Testis (tissue), 2 donors: ENCODE results near the gene SPOCK2.

Experiments used
- POLR2A ChIP-seq: fragments of 450-650 bp; IDR thresholded peaks from one replicate; pipeline ENCODE4 v1.6.1; 2017; ENCODE audit warnings: antibody characterized with exemption, mild to moderate bottlenecking, moderate library complexity
- TF ChIP-seq, protein P1 (sequence below), 3 experiments: fragments of 450-650 bp in 2 of 3; fragments of 200-600 bp in 1 of 3; sonication (generic) in 1 of 3; IDR thresholded peaks; one replicate each; pipeline ENCODE4 v1.5.1; 2016 to 2019; ENCODE audit warnings: antibody characterized with exemption in 3 of 3, mild to moderate bottlenecking in 2 of 3, moderate library complexity in 1 of 3

GRCh38 chr10:72090326-72090725, 2.0 kb upstream of the SPOCK2 start:
- no peak for TF ChIP-seq POLR2A
- TF ChIP-seq, protein P1, sequence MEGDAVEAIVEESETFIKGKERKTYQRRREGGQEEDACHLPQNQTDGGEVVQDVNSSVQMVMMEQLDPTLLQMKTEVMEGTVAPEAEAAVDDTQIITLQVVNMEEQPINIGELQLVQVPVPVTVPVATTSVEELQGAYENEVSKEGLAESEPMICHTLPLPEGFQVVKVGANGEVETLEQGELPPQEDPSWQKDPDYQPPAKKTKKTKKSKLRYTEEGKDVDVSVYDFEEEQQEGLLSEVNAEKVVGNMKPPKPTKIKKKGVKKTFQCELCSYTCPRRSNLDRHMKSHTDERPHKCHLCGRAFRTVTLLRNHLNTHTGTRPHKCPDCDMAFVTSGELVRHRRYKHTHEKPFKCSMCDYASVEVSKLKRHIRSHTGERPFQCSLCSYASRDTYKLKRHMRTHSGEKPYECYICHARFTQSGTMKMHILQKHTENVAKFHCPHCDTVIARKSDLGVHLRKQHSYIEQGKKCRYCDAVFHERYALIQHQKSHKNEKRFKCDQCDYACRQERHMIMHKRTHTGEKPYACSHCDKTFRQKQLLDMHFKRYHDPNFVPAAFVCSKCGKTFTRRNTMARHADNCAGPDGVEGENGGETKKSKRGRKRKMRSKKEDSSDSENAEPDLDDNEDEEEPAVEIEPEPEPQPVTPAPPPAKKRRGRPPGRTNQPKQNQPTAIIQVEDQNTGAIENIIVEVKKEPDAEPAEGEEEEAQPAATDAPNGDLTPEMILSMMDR (IDR thresholded peaks at IDR 0.05): no peak
